Measurements from ENCODE around the gene MED12L. TPM values are rescaled to one million over a fixed set of nuclear protein-coding genes. Genes with fewer than 3 reads are reported as not detected.

The MED12L gene
- total and polyA plus RNA-seq, 10 of the 15 experiments (the other 5 are each of a cell fraction or from before 2014, with no cell fraction given) = 0.01 to 0.06 (median 0.03) TPM; not detected in 2

GRCh38 chr3:151044706-151045105, 40.8 kb upstream of the MED12L start:
- H3K36me3 ChIP-seq (ENCODE audit: control insufficient read depth in 2 of 2, insufficient read depth in 2 of 2, low read length in 1 of 2) = no peaks in the 10 kb centered on the region
- FAIRE-seq = no peak
- H3K27me3 ChIP-seq (replicated peaks in 1 of 2; ENCODE audit: control insufficient read depth in 2 of 2, insufficient read depth in 2 of 2, low read length in 1 of 2) = no peaks in the 10 kb centered on the region; a peak in 1 of 4 replicates
- no peaks in the 10 kb centered on the region for H4K20me1 ChIP-seq (ENCODE audit: control insufficient read depth, insufficient read depth)
- ChIA-PET CTCF (no interaction called here), POLR2A (no interaction called here), RAD21 (ENCODE audit: unreplicated experiment) (no interaction called here), SMC1A (ENCODE audit: uncharacterized antibody, unreplicated experiment) (interaction anchor here (1.2 kb wide), 1 partner anchor 14 kb away, joined by 3 read pairs; no protein-coding TSS in a partner anchor)
- H2AFZ ChIP-seq (ENCODE audit: control insufficient read depth, low read depth, low read length) = no peak overlapping the region
- in situ Hi-C loops (cut with MboI) = no loop called here
- intact Hi-C loops (cut with micrococcal nuclease; ENCODE audit: unreplicated experiment) = no loop called here
- no TSS peak for BruUV-seq (replicated peaks)
- no peak for ATAC-seq
- H3K79me2 ChIP-seq (ENCODE audit: control insufficient read depth, insufficient read depth, low read length) = no peaks in the 10 kb centered on the region
- no peaks in the 10 kb centered on the region for H3K4me1 ChIP-seq (ENCODE audit: control insufficient read depth, insufficient read depth, low read length)
- H3K4me3 ChIP-seq = no peak overlapping the region
- H3K4me2 ChIP-seq (ENCODE audit: control insufficient read depth, insufficient read depth) = no peak overlapping the region
- H3K9me3 ChIP-seq (replicated peaks; ENCODE audit: control insufficient read depth, insufficient read depth, low read length) = no peaks in the 10 kb centered on the region
- no peak for DNase-seq (ENCODE audit: low read depth, low spot score)
- 47% methylated on average over 1 of the region's 1 CpG for WGBS (ENCODE audit: insufficient coverage, insufficient replicate concordance, low lambda C conversion rate, missing lambda C conversion rate)
- TF ChIP-seq ZNF687 (IDR thresholded peaks at IDR 0.05) (no peak), NBN (IDR thresholded peaks at IDR 0.05) (no peak), ETV6 (conservative IDR thresholded peaks at IDR 0.05 in 1 of 2, IDR thresholded peaks at IDR 0.05 in 1 of 2; ENCODE audit: borderline replicate concordance in 1 of 2, low read depth in 1 of 2) (no peak), TARDBP (IDR thresholded peaks at IDR 0.05; ENCODE audit: borderline replicate concordance) (no peak), HCFC1 (IDR thresholded peaks at IDR 0.05; ENCODE audit: low read length) (no peak), SREBF1 (IDR thresholded peaks at IDR 0.05; ENCODE audit: low read length) (no peak), JUNB (IDR thresholded peaks at IDR 0.05) (no peak), CHD1 (IDR thresholded peaks at IDR 0.05; ENCODE audit: low read depth, low read length) (no peak), PKNOX1 (IDR thresholded peaks at IDR 0.05) (no peak), ZNF24 (IDR thresholded peaks at IDR 0.05) (no peak)
- no peak overlapping the region for H3K27ac ChIP-seq (ENCODE audit: control insufficient read depth, insufficient read depth)
- H3K9ac ChIP-seq (ENCODE audit: control insufficient read depth, insufficient read depth, low read length) = no peak overlapping the region

Data from GM12878 (cell line).